ENCODE data around the gene TNFAIP8L2.

DNA sequence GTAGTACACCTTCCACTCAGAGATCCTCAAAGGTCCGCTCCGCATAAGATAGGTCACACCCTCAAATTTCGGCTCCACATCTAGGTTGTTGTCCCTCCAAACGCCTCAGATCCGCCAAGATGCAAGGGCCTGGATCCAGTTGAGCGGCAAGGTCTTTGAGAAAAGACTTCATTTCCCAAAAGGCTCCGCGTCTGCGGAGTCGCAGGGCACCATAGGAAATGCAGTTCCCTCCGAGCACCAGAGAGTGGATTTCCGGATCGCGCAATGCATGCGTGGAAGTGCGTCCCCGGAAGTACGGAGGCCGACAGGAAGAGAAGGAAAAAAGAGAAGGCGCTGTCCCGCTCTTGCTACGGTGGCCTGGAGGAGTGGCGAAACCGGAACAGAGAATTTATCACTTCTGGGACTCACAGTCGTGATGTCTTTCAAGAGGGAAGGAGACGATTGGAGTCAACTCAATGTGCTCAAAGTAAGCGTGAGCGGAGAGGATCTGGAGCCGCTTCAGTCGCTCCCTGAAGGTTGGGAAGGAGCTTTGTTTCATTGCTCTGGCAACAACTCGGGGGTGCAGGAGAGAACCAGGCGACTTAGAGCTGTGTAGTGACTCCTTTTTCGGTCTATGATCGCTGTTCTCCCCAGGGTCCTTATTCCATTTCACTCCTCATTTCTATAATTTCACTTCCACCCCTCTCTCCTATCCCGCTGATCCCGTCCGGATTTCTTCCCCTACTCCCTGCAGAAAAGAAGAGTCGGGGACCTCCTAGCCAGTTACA lies 9.5 kb downstream of the TNFAIP8L2 start, which contains the start of the genes LYSMD1 and SCNM1:
- TF ChIP-seq, protein P1, sequence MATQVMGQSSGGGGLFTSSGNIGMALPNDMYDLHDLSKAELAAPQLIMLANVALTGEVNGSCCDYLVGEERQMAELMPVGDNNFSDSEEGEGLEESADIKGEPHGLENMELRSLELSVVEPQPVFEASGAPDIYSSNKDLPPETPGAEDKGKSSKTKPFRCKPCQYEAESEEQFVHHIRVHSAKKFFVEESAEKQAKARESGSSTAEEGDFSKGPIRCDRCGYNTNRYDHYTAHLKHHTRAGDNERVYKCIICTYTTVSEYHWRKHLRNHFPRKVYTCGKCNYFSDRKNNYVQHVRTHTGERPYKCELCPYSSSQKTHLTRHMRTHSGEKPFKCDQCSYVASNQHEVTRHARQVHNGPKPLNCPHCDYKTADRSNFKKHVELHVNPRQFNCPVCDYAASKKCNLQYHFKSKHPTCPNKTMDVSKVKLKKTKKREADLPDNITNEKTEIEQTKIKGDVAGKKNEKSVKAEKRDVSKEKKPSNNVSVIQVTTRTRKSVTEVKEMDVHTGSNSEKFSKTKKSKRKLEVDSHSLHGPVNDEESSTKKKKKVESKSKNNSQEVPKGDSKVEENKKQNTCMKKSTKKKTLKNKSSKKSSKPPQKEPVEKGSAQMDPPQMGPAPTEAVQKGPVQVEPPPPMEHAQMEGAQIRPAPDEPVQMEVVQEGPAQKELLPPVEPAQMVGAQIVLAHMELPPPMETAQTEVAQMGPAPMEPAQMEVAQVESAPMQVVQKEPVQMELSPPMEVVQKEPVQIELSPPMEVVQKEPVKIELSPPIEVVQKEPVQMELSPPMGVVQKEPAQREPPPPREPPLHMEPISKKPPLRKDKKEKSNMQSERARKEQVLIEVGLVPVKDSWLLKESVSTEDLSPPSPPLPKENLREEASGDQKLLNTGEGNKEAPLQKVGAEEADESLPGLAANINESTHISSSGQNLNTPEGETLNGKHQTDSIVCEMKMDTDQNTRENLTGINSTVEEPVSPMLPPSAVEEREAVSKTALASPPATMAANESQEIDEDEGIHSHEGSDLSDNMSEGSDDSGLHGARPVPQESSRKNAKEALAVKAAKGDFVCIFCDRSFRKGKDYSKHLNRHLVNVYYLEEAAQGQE (IDR thresholded peaks at IDR 0.05; ENCODE audit: insufficient read depth in 1 of 2, low read depth in 2 of 2, low read length in 1 of 2), result peak in 1 of 2 experiments; percentile 64; a peak in 1 of 4 replicates
- TF ChIP-seq, protein P2, sequence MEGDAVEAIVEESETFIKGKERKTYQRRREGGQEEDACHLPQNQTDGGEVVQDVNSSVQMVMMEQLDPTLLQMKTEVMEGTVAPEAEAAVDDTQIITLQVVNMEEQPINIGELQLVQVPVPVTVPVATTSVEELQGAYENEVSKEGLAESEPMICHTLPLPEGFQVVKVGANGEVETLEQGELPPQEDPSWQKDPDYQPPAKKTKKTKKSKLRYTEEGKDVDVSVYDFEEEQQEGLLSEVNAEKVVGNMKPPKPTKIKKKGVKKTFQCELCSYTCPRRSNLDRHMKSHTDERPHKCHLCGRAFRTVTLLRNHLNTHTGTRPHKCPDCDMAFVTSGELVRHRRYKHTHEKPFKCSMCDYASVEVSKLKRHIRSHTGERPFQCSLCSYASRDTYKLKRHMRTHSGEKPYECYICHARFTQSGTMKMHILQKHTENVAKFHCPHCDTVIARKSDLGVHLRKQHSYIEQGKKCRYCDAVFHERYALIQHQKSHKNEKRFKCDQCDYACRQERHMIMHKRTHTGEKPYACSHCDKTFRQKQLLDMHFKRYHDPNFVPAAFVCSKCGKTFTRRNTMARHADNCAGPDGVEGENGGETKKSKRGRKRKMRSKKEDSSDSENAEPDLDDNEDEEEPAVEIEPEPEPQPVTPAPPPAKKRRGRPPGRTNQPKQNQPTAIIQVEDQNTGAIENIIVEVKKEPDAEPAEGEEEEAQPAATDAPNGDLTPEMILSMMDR (IDR thresholded peaks at IDR 0.05), result no peak
- TF ChIP-seq POLR2AphosphoS5 (IDR thresholded peaks at IDR 0.05; ENCODE audit: low read depth, low read length) (peak; percentile 51; the same call in 1 of the 2 replicates), TCF7L2 (IDR thresholded peaks at IDR 0.05; ENCODE audit: low read depth, low read length) (peak; percentile 92)
